HepG2 (cell line): ENCODE results near the gene PIRT. TPM values are rescaled to one million over a fixed set of nuclear protein-coding genes. Genes with fewer than 3 reads are reported as not detected.

Source experiments
- ATAC-seq: fragments of 200-7000 bp; cut with Tn5 transposase; 3 replicates; pipeline ENCODE4 v1.9.1; 2020; ENCODE audit warnings: mild to moderate bottlenecking, moderate library complexity
- BruUV-seq: library from RNA; stranded (reverse); fragments of 400-500 nt; replicated peaks from 2 replicates; lab custom pipeline; 2021; lab: Mats Ljungman, UMichigan
- CTCF ChIA-PET: fragments of 300-600 bp; formaldehyde crosslinking; extraction: SDS; loops from one replicate; lab custom pipeline; 2021; ENCODE audit warnings: low total read pairs, inconsistent platforms, low intra/inter-chr PET ratio; lab: Yijun Ruan, JAX
- POLR2A ChIA-PET: fragments of 350-600 bp; sonication (Branson Sonifier 250); formaldehyde crosslinking; loops from one replicate; lab custom pipeline; 2020; ENCODE audit warnings: antibody characterized with exemption, inconsistent platforms; lab: Yijun Ruan, JAX
- DNase-seq: peaks from one replicate; pipeline ENCODE4 v3.0.0-alpha.2; 2015; ENCODE audit warnings: low spot score
- FAIRE-seq: peaks from 3 replicates; lab custom pipeline; 2011; peaks lifted over from hg19 to GRCh38; lab: Jason Lieb, UNC
- H2AFZ ChIP-seq: one replicate; pipeline ENCODE4 v1.6.1; 2011; ENCODE audit warnings: low read length, inconsistent platforms
- H3K27ac ChIP-seq: fragments of 300-600 bp; 3 replicates; pipeline ENCODE4 v1.8.0; 2011; ENCODE audit warnings: mixed run types, mild to moderate bottlenecking, mixed read lengths, low read length, inconsistent platforms; ENCODE audit not compliant: insufficient read depth; ENCODE audit errors: extremely low read length
- H3K27me3 ChIP-seq, 2 experiments: fragments of 200-600 bp in 1 of 2; 2 replicates in 1 of 2; 3 replicates in 1 of 2; pipeline versions ENCODE4 v1.6.0 to v1.8.0; 2011; ENCODE audit warnings: low read length in 2 of 2, mild to moderate bottlenecking in 2 of 2, moderate library complexity in 2 of 2, inconsistent platforms in 1 of 2; ENCODE audit not compliant: insufficient read depth in 2 of 2, control insufficient read depth in 1 of 2
- H3K36me3 ChIP-seq, 2 experiments: fragments of 200-600 bp in 1 of 2; replicated peaks in 1 of 2; 2 replicates in 1 of 2; 3 replicates in 1 of 2; pipeline versions ENCODE4 v1.5.1 to v1.8.0; 2011; ENCODE audit warnings: low read length in 2 of 2, inconsistent platforms in 1 of 2; ENCODE audit not compliant: insufficient read depth in 2 of 2, control insufficient read depth in 1 of 2
- H3K4me1 ChIP-seq: 2 replicates; pipeline ENCODE4 v1.5.1; 2012; ENCODE audit warnings: low read length, inconsistent platforms; ENCODE audit not compliant: insufficient read depth
- H3K4me2 ChIP-seq: 2 replicates; pipeline ENCODE4 v1.6.0; 2011; ENCODE audit warnings: low read depth, low read length, inconsistent platforms
- H3K4me3 ChIP-seq, 3 experiments: fragments of 200-600 bp in 1 of 3; sonication (generic), shearing (Covaris generic) in 1 of 3; replicated peaks in 1 of 3; 2 replicates each; pipeline ENCODE4 v1.5.1; 2011 to 2016; ENCODE audit warnings: low read length in 3 of 3, inconsistent platforms in 2 of 3, low read depth in 2 of 3, mild to moderate bottlenecking in 2 of 3, control low read depth in 1 of 3, mixed read lengths in 1 of 3; ENCODE audit not compliant: insufficient read depth in 1 of 3
- H3K79me2 ChIP-seq: one replicate; pipeline ENCODE4 v1.6.1; 2011; ENCODE audit warnings: low read length, inconsistent platforms; ENCODE audit not compliant: insufficient read depth
- H3K9ac ChIP-seq: 2 replicates; pipeline ENCODE4 v1.6.0; 2011; ENCODE audit warnings: mild to moderate bottlenecking, low read depth, low read length, inconsistent platforms; ENCODE audit not compliant: insufficient read depth
- H3K9me3 ChIP-seq: 2 replicates; pipeline ENCODE4 v1.5.1; 2012; ENCODE audit warnings: mild to moderate bottlenecking, low read length
- H4K20me1 ChIP-seq: 2 replicates; pipeline ENCODE4 v1.6.0; 2011; ENCODE audit warnings: inconsistent platforms, mild to moderate bottlenecking, low read length, moderate library complexity; ENCODE audit not compliant: insufficient read depth
- SMC3 ChIP-seq: IDR thresholded peaks from 2 replicates; pipeline ENCODE4 v1.6.1; 2011; ENCODE audit warnings: low read length, improper control_type of control experiment
- ZNF761 ChIP-seq: sonication (generic); formaldehyde crosslinking; conservative IDR thresholded peaks from 2 replicates; pipeline ENCODE4 v1.4.0; 2020; ENCODE audit warnings: mild to moderate bottlenecking, missing genetic modification reagents
- WGBS: methylation state at CpG from one replicate; pipeline ENCODE4 v1.1.6; 2017; ENCODE audit warnings: low lambda C conversion rate; 5-methylcytosine and 5-hydroxymethylcytosine counted together
- in situ Hi-C: cut with HindIII; loops from 2 replicates; pipeline ENCODE4 v1.10.0; 2017; ENCODE audit warnings: low pct_unique_long_range_greater_than_20kb; ENCODE audit not compliant: extremely low pct_ligation_motif_present
- intact Hi-C: fragments of 100-400 bp; cut with micrococcal nuclease; formaldehyde crosslinking; loops from one replicate; pipeline ENCODE4 v1.10.0; 2022; ENCODE audit not compliant: unreplicated experiment
- polyA plus RNA-seq, 8 experiments: library from polyadenylated mRNA; depleted of rRNA in 3 of 8; stranded (reverse) in 7 of 8; unstranded in 1 of 8; fragments of >200 nt; fragmentation: Illumina TruSeq in 4 of 8; extraction: Trizol in 4 of 8; gene quantifications; 2 replicates each; pipeline versions ENCODE4 v1.2.1 to v1.2.3, GENCODE V29; 2011 to 2016; ENCODE audit warnings: low read depth in 4 of 8, missing spikeins in 1 of 8, mixed read lengths in 1 of 8; ENCODE audit not compliant: insufficient read depth in 1 of 8
- total RNA-seq, 5 experiments: library from RNA; depleted of rRNA; stranded (reverse); fragments of >200 nt; fragmentation: Illumina TruSeq; extraction: Trizol; gene quantifications; 2 replicates each; pipeline ENCODE4 v1.2.3, GENCODE V29; 2016; ENCODE audit warnings: low read depth in 1 of 5
- TF ChIP-seq, protein P1 (sequence below): sonication (generic); formaldehyde crosslinking; IDR thresholded peaks from 2 replicates; pipeline ENCODE4 v1.4.0; 2020; ENCODE audit warnings: missing genetic modification reagents
- TF ChIP-seq, protein P2 (sequence below): IDR thresholded peaks from 2 replicates; pipeline ENCODE4 v1.6.1; 2012; ENCODE audit warnings: low read length, improper control_type of control experiment
- TF ChIP-seq, protein P3 (sequence below): sonication (generic); formaldehyde crosslinking; IDR thresholded peaks from 2 replicates; pipeline ENCODE4 v1.4.0; 2020; ENCODE audit warnings: missing genetic modification reagents

PIRT gene
- total and polyA plus RNA-seq, 2 of the 13 experiments (the other 11 are each of a cell fraction or from before 2014, with no cell fraction given): not detected

DNA sequence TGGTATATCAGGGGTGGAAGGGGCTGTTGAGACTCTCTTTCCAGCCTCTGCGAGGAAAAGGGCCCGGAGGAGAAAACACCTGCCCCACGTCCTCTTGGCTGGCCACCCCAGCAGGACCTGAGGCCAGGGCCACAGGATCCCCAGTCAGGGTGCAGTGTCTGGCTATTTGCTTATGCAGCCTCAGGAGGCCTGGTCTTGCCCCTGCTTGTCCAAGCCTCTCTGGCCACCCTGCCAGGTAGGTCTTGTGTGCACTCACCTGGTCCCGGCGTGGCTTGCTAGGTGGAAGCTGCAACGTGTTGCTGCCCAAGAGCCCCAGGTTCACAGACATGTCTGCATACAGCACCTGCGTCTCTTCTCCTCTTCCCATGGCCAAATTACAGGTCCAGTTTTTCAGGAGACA is 34.5 kb downstream of the PIRT start:
- CTCF ChIA-PET: no interaction called here
- peaks cover 0 to 2% of the 10 kb centered on the region in 2 experiments; a peak in 1 of 5 replicates for H3K27me3 ChIP-seq
- H3K36me3 ChIP-seq: no peaks in the 10 kb centered on the region
- no peak for FAIRE-seq
- H3K4me3 ChIP-seq: no peak overlapping the region
- no peak overlapping the region for H3K27ac ChIP-seq
- H3K9me3 ChIP-seq: no peaks in the 10 kb centered on the region
- DNase-seq: no peak
- no peak overlapping the region for H2AFZ ChIP-seq
- 16% methylated on average over 2 of the region's 7 CpGs for WGBS
- no peaks in the 10 kb centered on the region for H3K4me1 ChIP-seq
- intact Hi-C loops: no loop called here
- no peak for ATAC-seq
- BruUV-seq: no TSS peak
- no peak overlapping the region for H3K9ac ChIP-seq
- no peaks in the 10 kb centered on the region for H4K20me1 ChIP-seq
- H3K79me2 ChIP-seq: no peaks in the 10 kb centered on the region
- POLR2A ChIA-PET: no interaction called here
- in situ Hi-C loops: no loop called here
- no peak overlapping the region for H3K4me2 ChIP-seq
- no peak for TF ChIP-seq ZNF761
- TF ChIP-seq, protein P1, sequence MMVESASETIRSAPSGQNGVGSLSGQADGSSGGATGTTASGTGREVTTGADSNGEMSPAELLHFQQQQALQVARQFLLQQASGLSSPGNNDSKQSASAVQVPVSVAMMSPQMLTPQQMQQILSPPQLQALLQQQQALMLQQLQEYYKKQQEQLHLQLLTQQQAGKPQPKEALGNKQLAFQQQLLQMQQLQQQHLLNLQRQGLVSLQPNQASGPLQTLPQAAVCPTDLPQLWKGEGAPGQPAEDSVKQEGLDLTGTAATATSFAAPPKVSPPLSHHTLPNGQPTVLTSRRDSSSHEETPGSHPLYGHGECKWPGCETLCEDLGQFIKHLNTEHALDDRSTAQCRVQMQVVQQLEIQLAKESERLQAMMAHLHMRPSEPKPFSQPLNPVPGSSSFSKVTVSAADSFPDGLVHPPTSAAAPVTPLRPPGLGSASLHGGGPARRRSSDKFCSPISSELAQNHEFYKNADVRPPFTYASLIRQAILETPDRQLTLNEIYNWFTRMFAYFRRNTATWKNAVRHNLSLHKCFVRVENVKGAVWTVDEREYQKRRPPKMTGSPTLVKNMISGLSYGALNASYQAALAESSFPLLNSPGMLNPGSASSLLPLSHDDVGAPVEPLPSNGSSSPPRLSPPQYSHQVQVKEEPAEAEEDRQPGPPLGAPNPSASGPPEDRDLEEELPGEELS: no peak
- TF ChIP-seq, protein P2, sequence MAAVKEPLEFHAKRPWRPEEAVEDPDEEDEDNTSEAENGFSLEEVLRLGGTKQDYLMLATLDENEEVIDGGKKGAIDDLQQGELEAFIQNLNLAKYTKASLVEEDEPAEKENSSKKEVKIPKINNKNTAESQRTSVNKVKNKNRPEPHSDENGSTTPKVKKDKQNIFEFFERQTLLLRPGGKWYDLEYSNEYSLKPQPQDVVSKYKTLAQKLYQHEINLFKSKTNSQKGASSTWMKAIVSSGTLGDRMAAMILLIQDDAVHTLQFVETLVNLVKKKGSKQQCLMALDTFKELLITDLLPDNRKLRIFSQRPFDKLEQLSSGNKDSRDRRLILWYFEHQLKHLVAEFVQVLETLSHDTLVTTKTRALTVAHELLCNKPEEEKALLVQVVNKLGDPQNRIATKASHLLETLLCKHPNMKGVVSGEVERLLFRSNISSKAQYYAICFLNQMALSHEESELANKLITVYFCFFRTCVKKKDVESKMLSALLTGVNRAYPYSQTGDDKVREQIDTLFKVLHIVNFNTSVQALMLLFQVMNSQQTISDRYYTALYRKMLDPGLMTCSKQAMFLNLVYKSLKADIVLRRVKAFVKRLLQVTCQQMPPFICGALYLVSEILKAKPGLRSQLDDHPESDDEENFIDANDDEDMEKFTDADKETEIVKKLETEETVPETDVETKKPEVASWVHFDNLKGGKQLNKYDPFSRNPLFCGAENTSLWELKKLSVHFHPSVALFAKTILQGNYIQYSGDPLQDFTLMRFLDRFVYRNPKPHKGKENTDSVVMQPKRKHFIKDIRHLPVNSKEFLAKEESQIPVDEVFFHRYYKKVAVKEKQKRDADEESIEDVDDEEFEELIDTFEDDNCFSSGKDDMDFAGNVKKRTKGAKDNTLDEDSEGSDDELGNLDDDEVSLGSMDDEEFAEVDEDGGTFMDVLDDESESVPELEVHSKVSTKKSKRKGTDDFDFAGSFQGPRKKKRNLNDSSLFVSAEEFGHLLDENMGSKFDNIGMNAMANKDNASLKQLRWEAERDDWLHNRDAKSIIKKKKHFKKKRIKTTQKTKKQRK: no peak
- TF ChIP-seq SMC3: no peak
- TF ChIP-seq, protein P3, sequence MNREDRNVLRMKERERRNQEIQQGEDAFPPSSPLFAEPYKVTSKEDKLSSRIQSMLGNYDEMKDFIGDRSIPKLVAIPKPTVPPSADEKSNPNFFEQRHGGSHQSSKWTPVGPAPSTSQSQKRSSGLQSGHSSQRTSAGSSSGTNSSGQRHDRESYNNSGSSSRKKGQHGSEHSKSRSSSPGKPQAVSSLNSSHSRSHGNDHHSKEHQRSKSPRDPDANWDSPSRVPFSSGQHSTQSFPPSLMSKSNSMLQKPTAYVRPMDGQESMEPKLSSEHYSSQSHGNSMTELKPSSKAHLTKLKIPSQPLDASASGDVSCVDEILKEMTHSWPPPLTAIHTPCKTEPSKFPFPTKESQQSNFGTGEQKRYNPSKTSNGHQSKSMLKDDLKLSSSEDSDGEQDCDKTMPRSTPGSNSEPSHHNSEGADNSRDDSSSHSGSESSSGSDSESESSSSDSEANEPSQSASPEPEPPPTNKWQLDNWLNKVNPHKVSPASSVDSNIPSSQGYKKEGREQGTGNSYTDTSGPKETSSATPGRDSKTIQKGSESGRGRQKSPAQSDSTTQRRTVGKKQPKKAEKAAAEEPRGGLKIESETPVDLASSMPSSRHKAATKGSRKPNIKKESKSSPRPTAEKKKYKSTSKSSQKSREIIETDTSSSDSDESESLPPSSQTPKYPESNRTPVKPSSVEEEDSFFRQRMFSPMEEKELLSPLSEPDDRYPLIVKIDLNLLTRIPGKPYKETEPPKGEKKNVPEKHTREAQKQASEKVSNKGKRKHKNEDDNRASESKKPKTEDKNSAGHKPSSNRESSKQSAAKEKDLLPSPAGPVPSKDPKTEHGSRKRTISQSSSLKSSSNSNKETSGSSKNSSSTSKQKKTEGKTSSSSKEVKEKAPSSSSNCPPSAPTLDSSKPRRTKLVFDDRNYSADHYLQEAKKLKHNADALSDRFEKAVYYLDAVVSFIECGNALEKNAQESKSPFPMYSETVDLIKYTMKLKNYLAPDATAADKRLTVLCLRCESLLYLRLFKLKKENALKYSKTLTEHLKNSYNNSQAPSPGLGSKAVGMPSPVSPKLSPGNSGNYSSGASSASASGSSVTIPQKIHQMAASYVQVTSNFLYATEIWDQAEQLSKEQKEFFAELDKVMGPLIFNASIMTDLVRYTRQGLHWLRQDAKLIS (CRISPR knock-in tag): no peak
- TF ChIP-seq, all 625 proteins: peak for 0
